Heart left ventricle (tissue), 16 donors: ENCODE measurements around the gene MPPED1. TPM values are rescaled to one million over a fixed set of nuclear protein-coding genes. Genes with fewer than 3 reads are reported as not detected.

ENCODE experiments used
- ATAC-seq, 4 donors: fragments of 200-7000 bp; cut with Tn5 transposase; one replicate each; pipeline ENCODE4 v1.9.1; 2020 to 2022; ENCODE audit warnings: moderate library complexity in 4 of 4, mild to moderate bottlenecking in 3 of 4, moderate number of reproducible peaks in 1 of 4
- DNase-seq, 5 donors: peaks; one replicate each; pipeline ENCODE4 v3.0.0-alpha.2; 2020
- H3K27ac ChIP-seq, 12 donors: fragments of 200-600 bp; sonication (generic) in 4 of 12; one replicate each; pipeline versions ENCODE4 v1.5.0 to v1.8.0; 2016 to 2022; ENCODE audit warnings: mild to moderate bottlenecking in 2 of 12
- H3K27me3 ChIP-seq, 9 donors: fragments of 200-600 bp; sonication (generic) in 2 of 9; one replicate each; pipeline versions ENCODE4 v1.5.1 to v1.8.0; 2016 to 2022; ENCODE audit warnings: mild to moderate bottlenecking in 3 of 9
- H3K36me3 ChIP-seq, 9 donors: fragments of 200-600 bp; sonication (generic) in 2 of 9; one replicate each; pipeline versions ENCODE4 v1.5.0 to v1.8.0; 2018 to 2022; ENCODE audit warnings: mild to moderate bottlenecking in 2 of 9
- H3K4me1 ChIP-seq, 12 donors: fragments of 200-600 bp; sonication (generic) in 4 of 12; one replicate each; pipeline versions ENCODE4 v1.5.0 to v1.8.0; 2016 to 2022; ENCODE audit warnings: mild to moderate bottlenecking in 3 of 12
- H3K4me3 ChIP-seq, 12 donors: fragments of 200-600 bp; sonication (generic) in 4 of 12; one replicate each; pipeline versions ENCODE4 v1.5.0 to v1.8.0; 2017 to 2022; ENCODE audit warnings: mild to moderate bottlenecking in 9 of 12, moderate library complexity in 4 of 12
- H3K9me3 ChIP-seq, 12 donors: fragments of 200-600 bp; sonication (generic) in 4 of 12; one replicate each; pipeline versions ENCODE4 v1.5.0 to v1.8.0; 2016 to 2022; ENCODE audit warnings: mild to moderate bottlenecking in 1 of 12
- POLR2A ChIP-seq, 2 donors: fragments of 450-650 bp; IDR thresholded peaks; one replicate each; pipeline ENCODE4 v1.6.1; 2017; ENCODE audit warnings: antibody characterized with exemption in 2 of 2, mild to moderate bottlenecking in 2 of 2, moderate library complexity in 2 of 2
- WGBS, 4 donors: extraction: QIAGEN DNeasy Blood & Tissue Kit in 2 of 4; methylation state at CpG; one replicate each; pipeline versions ENCODE4 v1.1.5 to v1.1.7; 2013 to 2018; 5-methylcytosine and 5-hydroxymethylcytosine counted together
- intact Hi-C, 10 donors: fragments of 100-400 bp; cut with DNase I; formaldehyde crosslinking; loops; one replicate each; pipeline versions ENCODE4 v1.11.1 to v1.14.2; 2022
- polyA plus RNA-seq, 2 donors: library from polyadenylated mRNA; stranded (reverse); fragments of 200-250 nt; gene quantifications; one replicate each; pipeline ENCODE4 v1.2.3, GENCODE V29; 2013
- total RNA-seq, 9 donors: library from RNA; depleted of rRNA in 2 of 9; stranded (reverse); fragments of >200 nt in 2 of 9; fragmentation: NEBNext Ultra II Directional in 3 of 9; extraction: Animal tissue kit (Norgen Biotek cat#: 25700) in 3 of 9; gene quantifications; one replicate each; pipeline versions ENCODE4 v1.1.0 to v1.2.4, GENCODE V29; 2016 to 2023
- TF ChIP-seq, protein P1 (sequence below), 12 donors: fragments of 200-600 bp; sonication (generic) in 4 of 12; IDR thresholded peaks; one replicate each; pipeline versions ENCODE4 v1.5.0 to v1.8.0; 2018 to 2022; ENCODE audit warnings: antibody characterized with exemption in 12 of 12, mild to moderate bottlenecking in 5 of 12
- donor health status: ischemic (EF 13 %, LVEDD 7.1; RV severe dilation, severe dysfunction).
- donor health status: healthy with polysubstance abuse.
- donor health status: DM: no; HTN: yes; CAD: no.
- donor health status: DM: no; HTN: no; CAD: no.
- donor health status: ischemic (EF 25% LVEDD 6.9; RV normal size, moderate dysfunction).
- donor health status: ischemic (EF 25% LVEDD 5.7; RV mildly dilated, moderate dysfunction).
- donor health status: healthy.
- donor health status: DM: yes; HTN: yes; CAD: no.
- donor health status: ischemic (EF 35%, LVEDD 5.7; RV mildly dilated, moderate dysfunction).
- donor health status: nonischemic (EF 11% LVEDD 7.7; RV severe dilation, severe dysfunction).
- donor health status: DM: yes; HTN: yes; CAD: no.
- donor health status: PGD.
- donor health status: ischemic (EF 29% LVEDD 5.4; RV normal size, mild dysfunction).
- donor health status: nonischemic (EF 23%, LVEDD 6.1; RV moderate dilation, normal function).

Gene MPPED1
- total and polyA plus RNA-seq, 11 donors, result 0.12 TPM; not detected in 10

DNA sequence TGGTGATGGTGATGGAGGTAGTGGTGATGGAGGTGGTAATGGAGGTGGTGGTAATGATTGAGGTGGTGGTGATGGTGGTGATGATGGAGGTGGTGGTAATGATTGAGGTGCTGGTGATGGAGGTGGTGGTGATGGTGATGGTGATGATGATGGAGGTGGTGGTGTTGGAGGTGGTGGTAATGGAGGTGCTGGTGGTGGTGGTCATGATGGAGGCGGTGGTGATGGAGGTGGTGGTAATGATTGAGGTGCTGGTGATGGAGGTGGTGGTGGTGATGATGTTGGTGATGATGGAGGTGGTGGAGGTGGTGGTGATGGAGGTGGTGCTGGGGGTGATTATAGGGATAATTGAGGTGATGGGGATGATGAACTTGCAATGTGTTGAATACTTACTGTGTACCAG, 79.9 kb downstream of the MPPED1 start:
- Histone ChIP-seq H3K4me3 (no peak overlapping the region), H3K36me3 (no peaks in the 10 kb centered on the region), H3K27me3 (peaks cover 0 to 21% (median 0%) of the 10 kb centered on the region in 9 donors), H3K4me1 (peaks cover 0 to 3% (median 0%) of the 10 kb centered on the region in 12 donors), H3K9me3 (no peaks in the 10 kb centered on the region), H3K27ac (no peak overlapping the region)
- no peak for TF ChIP-seq POLR2A (IDR thresholded peaks at IDR 0.05)
- TF ChIP-seq, protein P1, sequence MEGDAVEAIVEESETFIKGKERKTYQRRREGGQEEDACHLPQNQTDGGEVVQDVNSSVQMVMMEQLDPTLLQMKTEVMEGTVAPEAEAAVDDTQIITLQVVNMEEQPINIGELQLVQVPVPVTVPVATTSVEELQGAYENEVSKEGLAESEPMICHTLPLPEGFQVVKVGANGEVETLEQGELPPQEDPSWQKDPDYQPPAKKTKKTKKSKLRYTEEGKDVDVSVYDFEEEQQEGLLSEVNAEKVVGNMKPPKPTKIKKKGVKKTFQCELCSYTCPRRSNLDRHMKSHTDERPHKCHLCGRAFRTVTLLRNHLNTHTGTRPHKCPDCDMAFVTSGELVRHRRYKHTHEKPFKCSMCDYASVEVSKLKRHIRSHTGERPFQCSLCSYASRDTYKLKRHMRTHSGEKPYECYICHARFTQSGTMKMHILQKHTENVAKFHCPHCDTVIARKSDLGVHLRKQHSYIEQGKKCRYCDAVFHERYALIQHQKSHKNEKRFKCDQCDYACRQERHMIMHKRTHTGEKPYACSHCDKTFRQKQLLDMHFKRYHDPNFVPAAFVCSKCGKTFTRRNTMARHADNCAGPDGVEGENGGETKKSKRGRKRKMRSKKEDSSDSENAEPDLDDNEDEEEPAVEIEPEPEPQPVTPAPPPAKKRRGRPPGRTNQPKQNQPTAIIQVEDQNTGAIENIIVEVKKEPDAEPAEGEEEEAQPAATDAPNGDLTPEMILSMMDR (IDR thresholded peaks at IDR 0.05), result no peak
- intact Hi-C loops, result no loop called here
- ATAC-seq, result no peak
- 88 to 100% (median 93%) methylated on average over 1 of the region's 1 CpG for WGBS, 4 donors
- DNase-seq, result no peak

DNA sequence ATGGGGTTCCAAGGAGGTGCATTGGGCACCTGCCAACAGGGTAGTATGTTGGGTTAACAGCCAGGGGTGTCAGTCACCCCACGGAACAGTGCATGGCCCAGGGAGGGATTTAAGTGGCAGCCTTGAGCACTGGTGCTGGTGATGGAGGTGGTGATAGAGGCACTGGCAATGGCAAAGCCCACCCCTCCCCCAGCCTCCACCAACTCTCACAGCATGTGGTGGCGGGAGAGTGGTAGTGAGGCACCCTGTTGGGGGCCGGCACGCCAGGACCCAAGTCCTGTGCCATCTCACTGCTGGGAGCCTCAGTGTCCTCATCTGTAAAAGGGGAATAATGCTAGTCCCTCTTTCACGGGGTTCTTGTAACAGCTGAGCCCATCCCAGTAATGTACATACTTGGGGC, 81.5 kb downstream of the MPPED1 start:
- 80 to 92% (median 87%) methylated on average over 2 to 5 of the region's 5 CpGs for WGBS, 4 donors
- Histone ChIP-seq H3K27ac (no peak overlapping the region), H3K4me3 (no peak overlapping the region), H3K4me1 (peaks cover 0 to under 1% (median 0%) of the 10 kb centered on the region in 12 donors), H3K9me3 (no peaks in the 10 kb centered on the region), H3K36me3 (no peaks in the 10 kb centered on the region), H3K27me3 (peaks cover 0 to 20% (median 0%) of the 10 kb centered on the region in 9 donors)
- DNase-seq, result no peak
- ATAC-seq, result no peak
- TF ChIP-seq, protein P1 (IDR thresholded peaks at IDR 0.05), result no peak
- TF ChIP-seq POLR2A (IDR thresholded peaks at IDR 0.05), result no peak
- intact Hi-C loops, result no loop called here

DNA sequence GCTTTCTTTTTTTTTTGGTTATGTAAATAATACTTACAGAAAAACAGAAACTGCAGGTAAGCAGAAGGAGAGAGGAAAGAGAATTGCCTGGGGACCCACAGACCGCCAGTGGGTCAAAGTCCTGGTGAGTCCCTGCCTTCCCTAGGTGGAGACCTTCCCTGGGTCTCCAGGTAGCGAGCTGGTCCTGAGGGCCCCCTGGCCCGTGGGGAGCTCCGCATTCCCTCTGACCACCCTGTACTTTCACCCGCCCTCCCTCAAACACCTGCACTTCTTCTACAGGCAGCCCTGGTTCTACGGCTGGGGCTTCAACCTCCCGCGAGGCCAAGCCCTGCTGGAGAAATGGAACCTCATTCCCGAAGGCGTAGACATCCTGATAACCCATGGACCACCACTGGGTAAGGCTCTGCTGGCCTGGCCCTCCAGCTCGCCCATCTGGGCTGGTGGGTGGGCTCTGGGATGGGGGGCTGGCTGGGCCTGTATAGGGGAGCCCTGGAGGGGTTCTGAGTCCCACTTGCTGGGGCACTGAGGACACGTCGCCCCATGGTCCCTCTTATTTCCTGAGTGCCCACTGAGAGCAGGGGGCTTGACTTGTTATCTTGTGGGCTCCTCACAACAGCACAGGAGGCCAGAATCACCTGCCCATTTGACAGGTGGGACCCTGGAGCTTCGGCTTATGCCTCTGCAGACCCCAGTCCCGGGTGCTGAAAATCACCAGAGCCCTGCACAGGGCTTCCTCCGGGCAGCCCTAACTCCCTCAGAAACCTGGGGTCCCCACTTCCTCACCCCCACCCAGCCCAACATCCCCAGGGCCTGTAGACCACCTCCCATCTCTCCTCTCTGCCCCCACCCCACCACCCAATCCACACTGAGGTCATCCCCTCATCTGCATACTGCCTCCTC, 86.4 kb downstream of the MPPED1 start:
- ATAC-seq (no peak), DNase-seq (no peak)
- no peak overlapping the region for H3K27ac ChIP-seq
- H3K27me3 ChIP-seq, result peaks cover 0 to 8% (median 0%) of the 10 kb centered on the region in 9 donors
- no peaks in the 10 kb centered on the region for H3K36me3 ChIP-seq
- intact Hi-C loops, result no loop called here
- H3K9me3 ChIP-seq, result no peaks in the 10 kb centered on the region
- H3K4me3 ChIP-seq, result no peak overlapping the region
- H3K4me1 ChIP-seq, result no peaks in the 10 kb centered on the region
- 84 to 91% (median 89%) methylated on average over 15 to 16 of the region's 16 CpGs for WGBS, 4 donors
- TF ChIP-seq, protein P1 (IDR thresholded peaks at IDR 0.05), result no peak
- TF ChIP-seq POLR2A (IDR thresholded peaks at IDR 0.05), result no peak

DNA sequence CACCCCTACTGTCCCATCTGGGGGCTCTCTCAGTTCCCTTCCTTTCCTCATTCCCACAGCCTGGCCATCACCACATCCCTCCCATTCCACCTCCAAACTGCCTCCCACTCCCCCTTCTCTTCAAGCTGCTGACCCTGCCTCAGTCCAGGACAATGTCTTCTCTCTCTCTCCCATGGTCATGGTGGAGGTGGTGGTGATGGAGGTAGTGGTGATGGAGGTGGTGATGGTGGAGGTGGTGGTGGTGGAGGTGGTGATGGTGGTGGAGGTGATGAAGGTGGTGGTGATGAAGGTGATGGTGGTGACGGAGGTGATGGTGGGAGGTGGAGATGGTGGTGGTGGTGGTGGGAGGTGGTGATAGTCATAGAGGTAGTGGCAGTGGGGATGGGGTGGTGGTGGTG, 87.0 kb downstream of the MPPED1 start:
- Histone ChIP-seq H3K4me1 (no peaks in the 10 kb centered on the region), H3K27me3 (peaks cover 0 to 2% (median 0%) of the 10 kb centered on the region in 9 donors), H3K9me3 (no peaks in the 10 kb centered on the region), H3K4me3 (no peak overlapping the region), H3K36me3 (no peaks in the 10 kb centered on the region), H3K27ac (no peak overlapping the region)
- intact Hi-C loops, result no loop called here
- no peak for TF ChIP-seq POLR2A (IDR thresholded peaks at IDR 0.05)
- TF ChIP-seq, protein P1 (IDR thresholded peaks at IDR 0.05), result no peak
- ATAC-seq (no peak), DNase-seq (no peak)
- WGBS, 4 donors, result 93 to 98% (median 95%) methylated on average over 1 of the region's 1 CpG
